BJ (cell line): ENCODE measurements around the gene CHI3L1. TPM values are rescaled to one million over a fixed set of nuclear protein-coding genes. Genes with fewer than 3 reads are reported as not detected.

Experiments
- CTCF ChIA-PET: fragments of 350-600 bp; formaldehyde crosslinking; extraction: SDS; loops from one replicate; lab custom pipeline; 2021; ENCODE audit warnings: antibody characterized with exemption, inconsistent platforms; lab: Yijun Ruan, JAX
- POLR2A ChIA-PET: fragments of 300-600 bp; sonication (Branson Sonifier 250); formaldehyde crosslinking; extraction: SDS; loops from one replicate; lab custom pipeline; 2021; ENCODE audit warnings: antibody characterized with exemption; lab: Charles Lee
- DNase-seq: peaks from one replicate; pipeline ENCODE4 v3.0.0-alpha.2; 2011; ENCODE audit warnings: low read depth
- H3K27me3 ChIP-seq: 2 replicates; pipeline ENCODE4 v1.6.0; 2011; ENCODE audit warnings: low read length; ENCODE audit not compliant: control insufficient read depth, insufficient read depth
- H3K36me3 ChIP-seq: 2 replicates; pipeline ENCODE4 v1.5.1; 2011; ENCODE audit warnings: low read length; ENCODE audit not compliant: control insufficient read depth, insufficient read depth
- H3K4me3 ChIP-seq: 2 replicates; pipeline ENCODE4 v1.5.1; 2011; ENCODE audit warnings: low read depth, mild to moderate bottlenecking, control low read depth, low read length
- polyA plus RNA-seq: library from polyadenylated mRNA; depleted of rRNA; stranded (reverse); fragments of >200 nt; gene quantifications from 2 replicates; pipeline ENCODE4 v1.2.3, GENCODE V29; 2011
- TF ChIP-seq, protein P1 (sequence below): IDR thresholded peaks from 2 replicates; pipeline ENCODE4 v1.5.1; 2011; ENCODE audit warnings: low read depth, mild to moderate bottlenecking, control low read depth, inconsistent platforms, low read length, moderate library complexity; ENCODE audit not compliant: insufficient read depth

CHI3L1 gene
- polyA plus RNA-seq, 1 experiment: 0.20 TPM

- H3K27me3 ChIP-seq: no peaks in the 10 kb centered on the region
- ChIA-PET CTCF (interaction anchor here (1.9 to 12.2 kb wide), 6 partner anchors 11 to 135 kb away, joined by 6 to 183 read pairs (median 58); partner anchors contain the start of gene ADORA1), POLR2A (no interaction called here)
- H3K4me3 ChIP-seq: no peak overlapping the region
- no peak for DNase-seq
- TF ChIP-seq, protein P1, sequence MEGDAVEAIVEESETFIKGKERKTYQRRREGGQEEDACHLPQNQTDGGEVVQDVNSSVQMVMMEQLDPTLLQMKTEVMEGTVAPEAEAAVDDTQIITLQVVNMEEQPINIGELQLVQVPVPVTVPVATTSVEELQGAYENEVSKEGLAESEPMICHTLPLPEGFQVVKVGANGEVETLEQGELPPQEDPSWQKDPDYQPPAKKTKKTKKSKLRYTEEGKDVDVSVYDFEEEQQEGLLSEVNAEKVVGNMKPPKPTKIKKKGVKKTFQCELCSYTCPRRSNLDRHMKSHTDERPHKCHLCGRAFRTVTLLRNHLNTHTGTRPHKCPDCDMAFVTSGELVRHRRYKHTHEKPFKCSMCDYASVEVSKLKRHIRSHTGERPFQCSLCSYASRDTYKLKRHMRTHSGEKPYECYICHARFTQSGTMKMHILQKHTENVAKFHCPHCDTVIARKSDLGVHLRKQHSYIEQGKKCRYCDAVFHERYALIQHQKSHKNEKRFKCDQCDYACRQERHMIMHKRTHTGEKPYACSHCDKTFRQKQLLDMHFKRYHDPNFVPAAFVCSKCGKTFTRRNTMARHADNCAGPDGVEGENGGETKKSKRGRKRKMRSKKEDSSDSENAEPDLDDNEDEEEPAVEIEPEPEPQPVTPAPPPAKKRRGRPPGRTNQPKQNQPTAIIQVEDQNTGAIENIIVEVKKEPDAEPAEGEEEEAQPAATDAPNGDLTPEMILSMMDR: no peak
- no peaks in the 10 kb centered on the region for H3K36me3 ChIP-seq
Observed at GRCh38 chr1:203174324-203174985, 12.0 kb downstream of the CHI3L1 start.

DNA sequence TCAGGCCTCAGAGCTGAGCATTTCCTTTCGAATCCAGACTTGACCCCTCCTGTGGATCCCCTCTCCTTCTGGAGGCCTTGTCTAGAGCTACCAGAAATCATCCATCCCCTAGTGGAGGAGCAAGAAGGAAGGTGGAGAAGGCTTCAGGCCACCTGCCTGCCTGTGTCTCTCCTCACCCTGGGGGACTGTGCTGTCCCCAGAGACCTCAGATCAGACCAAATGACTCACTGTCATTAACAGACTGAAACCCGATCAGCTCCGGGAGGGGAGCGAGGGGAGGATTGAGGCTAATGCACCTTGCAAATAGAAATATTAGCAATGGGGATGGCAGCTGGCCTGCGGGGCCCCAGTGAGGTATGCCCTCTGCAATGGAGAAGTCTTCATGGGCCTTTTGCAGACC is 12.9 kb downstream of the CHI3L1 start:
- TF ChIP-seq, protein P1: no peak
- H3K36me3 ChIP-seq: no peaks in the 10 kb centered on the region
- ChIA-PET POLR2A (no interaction called here), CTCF (interaction anchor here (1.5 to 12.2 kb wide), 14 partner anchors 11 to 145 kb away, joined by 3 to 183 read pairs (median 18); partner anchors contain the start of genes ADORA1 and CHI3L1)
- no peak for DNase-seq
- no peak overlapping the region for H3K4me3 ChIP-seq
- H3K27me3 ChIP-seq: no peaks in the 10 kb centered on the region

- Histone ChIP-seq H3K4me3 (no peak overlapping the region), H3K27me3 (no peaks in the 10 kb centered on the region), H3K36me3 (no peaks in the 10 kb centered on the region)
- TF ChIP-seq, protein P1: no peak
- CTCF ChIA-PET: interaction anchor here (0.7 to 12.2 kb wide), 24 partner anchors 11 to 144 kb away, joined by 3 to 183 read pairs (median 10); partner anchors contain the start of genes ADORA1 and CHI3L1
- POLR2A ChIA-PET: no interaction called here
- no peak for DNase-seq
Observed at GRCh38 chr1:203173011-203173555, 13.4 kb downstream of the CHI3L1 start.

GRCh38 chr1:203172184-203173010 is 14.1 kb downstream of the CHI3L1 start:
- ChIA-PET POLR2A (no interaction called here), CTCF (interaction anchor here (0.7 to 12.2 kb wide), 34 partner anchors 8 to 145 kb away, joined by 3 to 183 read pairs (median 4); partner anchors contain the start of genes ADORA1 and CHI3L1)
- Histone ChIP-seq H3K27me3 (no peaks in the 10 kb centered on the region), H3K36me3 (no peaks in the 10 kb centered on the region), H3K4me3 (no peak overlapping the region)
- DNase-seq: no peak
- TF ChIP-seq, protein P1: peak; percentile 98
